Stomach (tissue), 4 donors: ENCODE data around the gene CCDC158.

ENCODE experiments used
- POLR2A ChIP-seq, 4 donors: fragments of 450-650 bp; IDR thresholded peaks; one replicate each; pipeline ENCODE4 v1.6.1; 2016; ENCODE audit warnings: antibody characterized with exemption in 4 of 4, control low read depth in 2 of 4, mild to moderate bottlenecking in 1 of 4, moderate library complexity in 1 of 4
- TF ChIP-seq, protein P1 (sequence below), 7 experiments: fragments of 450-650 bp in 4 of 7; fragments of 200-600 bp in 3 of 7; sonication (generic) in 3 of 7; IDR thresholded peaks; one replicate each; pipeline ENCODE4 v1.5.1; 2016 to 2019; ENCODE audit warnings: antibody characterized with exemption in 7 of 7, control low read depth in 2 of 7, mild to moderate bottlenecking in 1 of 7

DNA sequence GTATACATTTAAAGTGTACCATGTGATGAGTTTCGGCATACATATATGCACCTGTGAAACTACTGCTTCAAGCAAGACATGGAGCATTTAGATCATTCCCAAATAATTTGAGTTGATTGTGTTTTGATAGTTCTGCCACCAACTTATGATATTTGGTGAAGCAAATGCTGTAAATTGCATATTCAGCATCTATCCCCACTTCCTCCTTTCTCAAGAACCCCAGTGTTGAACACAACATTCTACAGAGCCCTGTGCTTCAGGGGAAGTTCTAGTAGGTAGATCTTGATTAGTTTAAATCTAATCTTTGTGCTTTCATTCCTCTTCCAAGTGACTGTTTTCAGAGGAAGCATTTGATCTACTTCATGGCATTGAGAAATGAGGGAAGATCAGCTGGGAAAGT, 8.7 kb upstream of the CCDC158 start:
- TF ChIP-seq, protein P1, sequence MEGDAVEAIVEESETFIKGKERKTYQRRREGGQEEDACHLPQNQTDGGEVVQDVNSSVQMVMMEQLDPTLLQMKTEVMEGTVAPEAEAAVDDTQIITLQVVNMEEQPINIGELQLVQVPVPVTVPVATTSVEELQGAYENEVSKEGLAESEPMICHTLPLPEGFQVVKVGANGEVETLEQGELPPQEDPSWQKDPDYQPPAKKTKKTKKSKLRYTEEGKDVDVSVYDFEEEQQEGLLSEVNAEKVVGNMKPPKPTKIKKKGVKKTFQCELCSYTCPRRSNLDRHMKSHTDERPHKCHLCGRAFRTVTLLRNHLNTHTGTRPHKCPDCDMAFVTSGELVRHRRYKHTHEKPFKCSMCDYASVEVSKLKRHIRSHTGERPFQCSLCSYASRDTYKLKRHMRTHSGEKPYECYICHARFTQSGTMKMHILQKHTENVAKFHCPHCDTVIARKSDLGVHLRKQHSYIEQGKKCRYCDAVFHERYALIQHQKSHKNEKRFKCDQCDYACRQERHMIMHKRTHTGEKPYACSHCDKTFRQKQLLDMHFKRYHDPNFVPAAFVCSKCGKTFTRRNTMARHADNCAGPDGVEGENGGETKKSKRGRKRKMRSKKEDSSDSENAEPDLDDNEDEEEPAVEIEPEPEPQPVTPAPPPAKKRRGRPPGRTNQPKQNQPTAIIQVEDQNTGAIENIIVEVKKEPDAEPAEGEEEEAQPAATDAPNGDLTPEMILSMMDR (IDR thresholded peaks at IDR 0.05) = no peak
- TF ChIP-seq POLR2A (IDR thresholded peaks at IDR 0.05) = no peak
